A673 (cell line): ENCODE measurements around the gene EAPP. TPM values are rescaled to one million over a fixed set of nuclear protein-coding genes. Genes with fewer than 3 reads are reported as not detected.

ENCODE experiments used
- Bru-seq: library from RNA; stranded (reverse); fragments of 400-500 nt; gene quantifications from one replicate; lab custom pipeline; 2021; lab: Mats Ljungman, UMichigan
- BruChase-seq, 2 experiments: library from RNA; stranded (reverse); fragments of 400-500 nt; gene quantifications; one replicate each; lab custom pipeline; 2021; lab: Mats Ljungman, UMichigan
- BruUV-seq: library from RNA; stranded (reverse); fragments of 400-500 nt; replicated peaks from 2 replicates; lab custom pipeline; 2021; lab: Mats Ljungman, UMichigan
- CTCF ChIA-PET: fragments of 300-600 bp; sonication (Branson Sonifier 250); formaldehyde crosslinking; loops from one replicate; lab custom pipeline; 2022; ENCODE audit warnings: antibody characterized with exemption; lab: Charles Lee
- POLR2A ChIA-PET: fragments of 300-600 bp; sonication (Branson Sonifier 250); formaldehyde crosslinking; loops from one replicate; lab custom pipeline; 2022; ENCODE audit warnings: antibody characterized with exemption; ENCODE audit not compliant: low non-redundant PET; lab: Charles Lee
- DNase-seq: peaks from one replicate; pipeline ENCODE4 v3.0.0-alpha.2; 2015; ENCODE audit warnings: low spot score
- H3K27ac ChIP-seq: fragments of 200-600 bp; sonication (generic); 2 replicates; pipeline ENCODE4 v1.5.1; 2016; ENCODE audit warnings: mixed run types, low read depth, mild to moderate bottlenecking, mixed read lengths, antibody characterized with exemption, low read length; ENCODE audit not compliant: poor library complexity, severe bottlenecking
- H3K27me3 ChIP-seq: fragments of 200-600 bp; sonication (generic); replicated peaks from 2 replicates; pipeline ENCODE4 v1.6.1; 2017; ENCODE audit warnings: mixed run types, low read depth, mild to moderate bottlenecking, mixed read lengths, antibody characterized with exemption, low read length; ENCODE audit not compliant: insufficient read depth, poor library complexity
- H3K36me3 ChIP-seq: fragments of 200-600 bp; sonication (generic); 2 replicates; pipeline ENCODE4 v1.6.1; 2016; ENCODE audit warnings: mixed run types, mild to moderate bottlenecking, mixed read lengths, antibody characterized with exemption, low read length; ENCODE audit not compliant: insufficient read depth, poor library complexity, severe bottlenecking
- H3K4me1 ChIP-seq: fragments of 200-600 bp; sonication (generic); 2 replicates; pipeline ENCODE4 v1.6.1; 2017; ENCODE audit warnings: mixed run types, mild to moderate bottlenecking, mixed read lengths, antibody characterized with exemption, low read length; ENCODE audit not compliant: insufficient read depth, poor library complexity, severe bottlenecking
- H3K4me3 ChIP-seq: fragments of 200-600 bp; sonication (generic); 2 replicates; pipeline ENCODE4 v1.5.1; 2016; ENCODE audit warnings: low read depth, mixed run types, mild to moderate bottlenecking, mixed read lengths, low read length; ENCODE audit not compliant: poor library complexity, severe bottlenecking
- H3K9me3 ChIP-seq: fragments of 200-600 bp; sonication (generic); 2 replicates; pipeline ENCODE4 v1.6.1; 2016; ENCODE audit warnings: mixed run types, low read depth, mild to moderate bottlenecking, mixed read lengths, antibody characterized with exemption, low read length; ENCODE audit not compliant: poor library complexity, severe bottlenecking
- CTCF ChIP-seq: fragments of 300-800, 200-600 bp; sonication (generic); conservative IDR thresholded peaks from 2 replicates; pipeline ENCODE4 v1.5.1; 2017; ENCODE audit warnings: low read depth, mild to moderate bottlenecking, antibody characterized with exemption, low read length, moderate library complexity, mixed read lengths
- EZH2 ChIP-seq: fragments of 200-600 bp; sonication (generic); IDR thresholded peaks from 2 replicates; pipeline ENCODE4 v1.6.1; 2017; ENCODE audit warnings: borderline replicate concordance, low read depth, mild to moderate bottlenecking, mixed read lengths, antibody characterized with exemption, low read length; ENCODE audit not compliant: poor library complexity, severe bottlenecking
- intact Hi-C: fragments of 100-400 bp; cut with micrococcal nuclease; formaldehyde crosslinking; loops from one replicate; pipeline ENCODE4 v1.10.0; 2022; ENCODE audit not compliant: unreplicated experiment
- long read RNA-seq: library from polyadenylated mRNA; stranded (forward); transcript quantifications from one replicate; pipeline ENCODE4 v2.0.0, GENCODE V29; 2022
- total RNA-seq: library from RNA; stranded (reverse); gene quantifications from 2 replicates; pipeline ENCODE4 v1.2.3, GENCODE V29; 2021

EAPP gene, protein sequence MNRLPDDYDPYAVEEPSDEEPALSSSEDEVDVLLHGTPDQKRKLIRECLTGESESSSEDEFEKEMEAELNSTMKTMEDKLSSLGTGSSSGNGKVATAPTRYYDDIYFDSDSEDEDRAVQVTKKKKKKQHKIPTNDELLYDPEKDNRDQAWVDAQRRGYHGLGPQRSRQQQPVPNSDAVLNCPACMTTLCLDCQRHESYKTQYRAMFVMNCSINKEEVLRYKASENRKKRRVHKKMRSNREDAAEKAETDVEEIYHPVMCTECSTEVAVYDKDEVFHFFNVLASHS
- 33.1 and 34.6 TPM in 2 replicates for total RNA-seq
- Bru-seq, nascent RNA = percentile 66 among the genes with signal in this experiment
- percentile 59 among the genes with signal in this experiment for BruChase-seq, experiment 1, labeled RNA remaining after a 2-hour chase
- BruChase-seq, experiment 2, labeled RNA remaining after a 6-hour chase = percentile 64 among the genes with signal in this experiment
- long read RNA-seq, transcript EAPP-201 (6 exons, 1,321 nt) = major isoform, 61 of 66 reads
- long read RNA-seq, partial matches to known transcripts = 0 of 66 reads
- long read RNA-seq, other reads (novel, unspliced or antisense) = 5 of 66 reads

GRCh38 chr14:34539407-34540180, at the start of gene EAPP:
Gene EAPP, minus strand, starts transcription at chr14:34539701. Its CDS starts 73 bp downstream, at chr14:34539628.
- ChIA-PET CTCF (no interaction called here), POLR2A (no interaction called here)
- intact Hi-C loops = no loop called here

GRCh38 chr14:34583525-34583924, 44.0 kb upstream of the EAPP start:
- no peak overlapping the region for H3K4me3 ChIP-seq
- H3K4me1 ChIP-seq = no peaks in the 10 kb centered on the region
- ChIA-PET POLR2A (no interaction called here), CTCF (no interaction called here)
- peaks cover 42% of the 10 kb centered on the region for H3K36me3 ChIP-seq
- no peaks in the 10 kb centered on the region for H3K27me3 ChIP-seq
- intact Hi-C loops = no loop called here
- no peaks in the 10 kb centered on the region for H3K9me3 ChIP-seq
- no peak for TF ChIP-seq EZH2
- no peak for TF ChIP-seq CTCF
- DNase-seq = no peak
- H3K27ac ChIP-seq = no peak overlapping the region
- no TSS peak for BruUV-seq

More at GRCh38 chr14:34539407-34540180, at the start of gene EAPP:
- peak within 1 kb of the TSS; percentile 85 for H3K27ac ChIP-seq
- no peaks in the 10 kb centered on the region for H3K27me3 ChIP-seq
- no TSS peak for BruUV-seq
- DNase-seq = peak; percentile 97
- TF ChIP-seq EZH2 (no peak), CTCF (no peak)
- H3K4me3 ChIP-seq = peak within 1 kb of the TSS; percentile 97
- no peaks in the 10 kb centered on the region for H3K9me3 ChIP-seq
- peaks cover 7% of the 10 kb centered on the region for H3K4me1 ChIP-seq
- peaks cover 10% of the 10 kb centered on the region for H3K36me3 ChIP-seq

DNA sequence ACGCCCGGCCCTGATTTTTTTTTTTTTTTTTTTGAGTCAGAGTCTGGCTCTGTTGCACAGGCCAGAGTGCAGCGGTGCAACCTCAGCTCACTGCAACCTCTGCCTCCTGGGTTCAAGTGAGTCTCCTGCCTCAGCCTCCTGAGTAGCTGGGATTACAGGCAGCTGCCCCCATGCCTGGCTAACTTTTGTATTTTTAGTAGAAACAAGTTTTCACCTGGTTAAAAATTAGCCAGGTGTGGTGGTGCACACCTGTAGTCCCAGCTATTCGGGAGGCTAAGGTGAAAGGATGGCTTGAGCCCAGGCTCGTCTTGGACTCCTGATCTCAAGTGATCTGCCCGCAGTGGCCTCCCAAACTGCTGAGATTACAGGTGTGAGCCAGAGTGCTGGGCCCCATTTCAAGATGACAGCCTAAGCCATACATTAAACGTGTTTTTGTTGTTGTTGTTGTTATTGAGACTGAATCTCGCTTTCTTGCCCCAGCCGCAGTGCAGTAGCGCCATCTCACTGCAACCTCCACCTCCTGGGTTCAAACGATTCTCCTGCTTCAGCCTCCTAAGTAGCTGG, 42.7 kb upstream of the EAPP start:
- H3K4me3 ChIP-seq = no peak overlapping the region
- no TSS peak for BruUV-seq
- POLR2A ChIA-PET = no interaction called here
- H3K4me1 ChIP-seq = no peaks in the 10 kb centered on the region
- H3K36me3 ChIP-seq = peaks cover 40% of the 10 kb centered on the region
- no peak for DNase-seq
- CTCF ChIA-PET = no interaction called here
- H3K27me3 ChIP-seq = no peaks in the 10 kb centered on the region
- TF ChIP-seq CTCF (no peak), EZH2 (no peak)
- no peaks in the 10 kb centered on the region for H3K9me3 ChIP-seq
- intact Hi-C loops = no loop called here
- H3K27ac ChIP-seq = no peak overlapping the region
